ENCODE data around the gene MBP. TPM values are rescaled to one million over a fixed set of nuclear protein-coding genes. Genes with fewer than 3 reads are reported as not detected.
A peak's percentile ranks its signal among the peaks of the same experiment; 100 is the strongest.

MBP gene
- total RNA-seq, 4 donors from 2014 or later = 44.0 to 68.0 (median 60.2) TPM

- no peak overlapping the region for H3K4me3 ChIP-seq (replicated peaks in 1 of 3)
- no peak for DNase-seq
- H3K4me1 ChIP-seq = peaks cover 15 to 39% of the 10 kb centered on the region in 2 donors
- 64 to 66% methylated on average over 17 of the region's 17 CpGs for WGBS, 2 donors
- no peaks in the 10 kb centered on the region for H3K9me3 ChIP-seq
- TF ChIP-seq POLR2A (IDR thresholded peaks at IDR 0.05) (no peak), CTCF (IDR thresholded peaks at IDR 0.05) (no peak)
- H3K27ac ChIP-seq = peak overlapping the region in 1 of 3 donors; percentile 5
- peaks cover 3 to 5% of the 10 kb centered on the region in 2 donors for H3K36me3 ChIP-seq
- intact Hi-C loops (cut with DNase I) = no loop called here
- H3K27me3 ChIP-seq = no peaks in the 10 kb centered on the region
Observed at GRCh38 chr18:77098538-77099174, 33.9 kb downstream of the MBP start.

DNA sequence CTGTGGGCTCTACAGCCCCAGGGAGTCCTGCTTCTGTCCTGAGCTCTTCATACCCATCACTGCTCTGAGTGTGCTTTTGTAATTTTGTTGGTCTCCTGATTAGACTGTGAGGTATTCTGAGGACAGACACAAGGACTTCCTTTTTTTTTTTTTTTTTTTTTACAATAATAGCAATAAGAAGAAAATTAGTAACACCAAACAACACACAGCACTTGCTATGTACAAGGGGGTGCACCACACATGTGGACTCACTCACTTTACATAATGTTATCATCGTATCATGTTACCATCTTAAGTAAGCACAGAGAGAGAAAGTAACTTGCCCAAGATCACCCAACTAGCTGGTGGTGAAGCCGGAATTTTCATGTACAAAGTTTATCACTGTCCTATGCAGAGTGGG, 34.6 kb downstream of the MBP start:
- peaks cover 0 to 3% of the 10 kb centered on the region in 2 donors for H3K36me3 ChIP-seq
- H3K9me3 ChIP-seq = no peaks in the 10 kb centered on the region
- no peak for TF ChIP-seq POLR2A (IDR thresholded peaks at IDR 0.05)
- no peak for TF ChIP-seq CTCF (IDR thresholded peaks at IDR 0.05)
- peaks cover 15 to 39% of the 10 kb centered on the region in 2 donors for H3K4me1 ChIP-seq
- intact Hi-C loops (cut with DNase I) = no loop called here
- H3K27ac ChIP-seq = peak overlapping the region in 1 of 3 donors; percentile 5
- no peak for DNase-seq
- 90 to 92% methylated on average over 2 of the region's 2 CpGs for WGBS, 2 donors
- H3K27me3 ChIP-seq = no peaks in the 10 kb centered on the region
- no peak overlapping the region for H3K4me3 ChIP-seq (replicated peaks in 1 of 3)

GRCh38 chr18:77096936-77097886, 35.4 kb downstream of the MBP start:
- no peaks in the 10 kb centered on the region for H3K9me3 ChIP-seq
- no peaks in the 10 kb centered on the region for H3K27me3 ChIP-seq
- TF ChIP-seq POLR2A (IDR thresholded peaks at IDR 0.05) (no peak), CTCF (IDR thresholded peaks at IDR 0.05) (no peak)
- H3K4me3 ChIP-seq (replicated peaks in 1 of 3) = no peak overlapping the region
- H3K4me1 ChIP-seq = peaks cover 15 to 31% of the 10 kb centered on the region in 2 donors
- peaks cover 0 to 3% of the 10 kb centered on the region in 2 donors for H3K36me3 ChIP-seq
- 88% methylated on average over 11 of the region's 11 CpGs for WGBS, 2 donors
- intact Hi-C loops (cut with DNase I) = no loop called here
- DNase-seq = no peak
- H3K27ac ChIP-seq = peak overlapping the region in 1 of 3 donors; percentile 20

DNA sequence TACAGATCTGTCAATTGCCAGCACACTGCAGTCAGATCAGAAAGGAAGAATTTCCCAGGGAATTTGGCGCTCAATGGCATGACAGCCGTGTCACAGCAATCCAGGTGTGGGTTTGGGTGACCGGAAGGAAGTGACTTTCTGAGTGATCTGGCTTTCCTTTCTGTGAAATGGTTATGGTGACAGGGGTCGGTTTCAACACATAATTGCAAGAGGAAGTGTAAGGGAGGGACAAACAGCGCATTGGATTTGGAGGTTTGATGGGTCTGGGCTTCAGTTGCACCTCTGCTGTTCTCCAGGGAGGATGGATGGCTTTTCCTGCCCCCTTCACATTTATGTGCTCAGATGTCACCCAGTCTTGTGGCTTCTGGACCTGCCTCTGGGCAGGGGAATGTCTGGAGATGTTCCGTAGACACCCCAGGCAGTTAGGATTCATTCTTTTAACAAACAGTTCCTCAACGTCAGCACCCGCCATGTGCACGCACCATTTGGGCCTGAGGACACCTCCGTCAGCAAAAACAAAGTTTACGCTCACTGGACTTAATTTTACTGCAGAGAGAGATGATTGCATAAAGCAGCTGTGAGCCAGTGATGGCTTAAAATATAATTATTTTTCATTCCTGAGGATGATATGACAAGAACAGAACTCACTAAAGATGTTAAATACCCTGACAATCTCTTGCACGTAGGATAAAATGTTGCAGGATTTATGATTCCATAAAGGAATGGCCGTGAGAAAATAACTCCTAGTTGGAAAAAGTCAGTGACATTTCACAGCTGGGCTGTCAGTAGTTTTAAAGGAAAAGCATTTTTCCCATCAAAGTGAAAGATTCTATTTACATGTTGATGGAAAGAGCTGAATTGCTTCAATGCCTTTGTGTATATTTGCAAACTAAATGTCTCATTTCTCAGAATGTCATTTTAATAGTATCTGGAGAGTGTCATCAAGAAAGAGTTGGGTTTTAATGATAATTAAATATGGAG, 36.9 kb downstream of the MBP start:
- DNase-seq = no peak
- H3K4me1 ChIP-seq = peaks cover 3 to 19% of the 10 kb centered on the region in 2 donors
- intact Hi-C loops (cut with DNase I) = no loop called here
- no peaks in the 10 kb centered on the region for H3K27me3 ChIP-seq
- peaks cover 0 to 3% of the 10 kb centered on the region in 2 donors for H3K36me3 ChIP-seq
- no peak for TF ChIP-seq POLR2A (IDR thresholded peaks at IDR 0.05)
- TF ChIP-seq CTCF (IDR thresholded peaks at IDR 0.05) = no peak
- no peak overlapping the region for H3K27ac ChIP-seq
- no peaks in the 10 kb centered on the region for H3K9me3 ChIP-seq
- 79 to 90% methylated on average over 13 of the region's 13 CpGs for WGBS, 2 donors
- no peak overlapping the region for H3K4me3 ChIP-seq (replicated peaks in 1 of 3)

Measured in thyroid gland (tissue), 4 donors.